Thyroid gland (tissue), 4 donors: ENCODE results near the gene EFNA3. TPM values are rescaled to one million over a fixed set of nuclear protein-coding genes. Genes with fewer than 3 reads are reported as not detected.

Experiments
- DNase-seq, 2 donors: peaks; one replicate each; pipeline ENCODE4 v3.0.0-alpha.2; 2019
- H3K27ac ChIP-seq, 3 donors: fragments of 200-600 bp; sonication (generic); 1 replicate in 2 of 3; 2 replicates in 1 of 3; pipeline ENCODE4 v1.5.1; 2016 to 2019; ENCODE audit warnings: mild to moderate bottlenecking in 1 of 3, moderate library complexity in 1 of 3
- H3K27me3 ChIP-seq: fragments of 200-600 bp; sonication (generic); one replicate; pipeline ENCODE4 v1.5.1; 2019
- H3K36me3 ChIP-seq, 2 donors: fragments of 200-600 bp; sonication (generic); one replicate each; pipeline ENCODE4 v1.5.1; 2016 to 2019
- H3K4me1 ChIP-seq, 2 donors: fragments of 200-600 bp; sonication (generic); one replicate each; pipeline ENCODE4 v1.5.1; 2017 to 2019
- H3K4me3 ChIP-seq, 3 donors: fragments of 200-600 bp; sonication (generic); replicated peaks in 1 of 3; 1 replicate in 2 of 3; 2 replicates in 1 of 3; pipeline ENCODE4 v1.5.1; 2016; ENCODE audit warnings: mild to moderate bottlenecking in 1 of 3
- H3K9me3 ChIP-seq: fragments of 200-600 bp; sonication (generic); one replicate; pipeline ENCODE4 v1.5.1; 2017
- CTCF ChIP-seq, 6 experiments: fragments of 200-600 bp in 3 of 6; fragments of 450-650 bp in 3 of 6; sonication (generic) in 3 of 6; IDR thresholded peaks; one replicate each; pipeline ENCODE4 v1.5.1; 2016 to 2019; ENCODE audit warnings: antibody characterized with exemption in 6 of 6, mild to moderate bottlenecking in 2 of 6, inconsistent platforms in 1 of 6, moderate library complexity in 1 of 6
- POLR2A ChIP-seq, 2 donors: fragments of 450-650 bp; IDR thresholded peaks; one replicate each; pipeline ENCODE4 v1.6.1; 2017; ENCODE audit warnings: antibody characterized with exemption in 2 of 2, mild to moderate bottlenecking in 2 of 2, moderate library complexity in 1 of 2
- WGBS, 2 donors: methylation state at CpG; one replicate each; pipeline ENCODE4 v1.1.5; 2017; 5-methylcytosine and 5-hydroxymethylcytosine counted together
- intact Hi-C: fragments of 100-400 bp; cut with DNase I; formaldehyde crosslinking; loops from one replicate; pipeline ENCODE4 v1.15.1; 2023
- total RNA-seq, 4 donors: library from RNA; depleted of rRNA; stranded (reverse); fragments of >200 nt; gene quantifications; one replicate each; pipeline ENCODE4 v1.2.3, GENCODE V29; 2016

The EFNA3 gene
- total RNA-seq, 4 donors from 2014 or later, result 1.2 to 2.9 (median 2.0) TPM

DNA sequence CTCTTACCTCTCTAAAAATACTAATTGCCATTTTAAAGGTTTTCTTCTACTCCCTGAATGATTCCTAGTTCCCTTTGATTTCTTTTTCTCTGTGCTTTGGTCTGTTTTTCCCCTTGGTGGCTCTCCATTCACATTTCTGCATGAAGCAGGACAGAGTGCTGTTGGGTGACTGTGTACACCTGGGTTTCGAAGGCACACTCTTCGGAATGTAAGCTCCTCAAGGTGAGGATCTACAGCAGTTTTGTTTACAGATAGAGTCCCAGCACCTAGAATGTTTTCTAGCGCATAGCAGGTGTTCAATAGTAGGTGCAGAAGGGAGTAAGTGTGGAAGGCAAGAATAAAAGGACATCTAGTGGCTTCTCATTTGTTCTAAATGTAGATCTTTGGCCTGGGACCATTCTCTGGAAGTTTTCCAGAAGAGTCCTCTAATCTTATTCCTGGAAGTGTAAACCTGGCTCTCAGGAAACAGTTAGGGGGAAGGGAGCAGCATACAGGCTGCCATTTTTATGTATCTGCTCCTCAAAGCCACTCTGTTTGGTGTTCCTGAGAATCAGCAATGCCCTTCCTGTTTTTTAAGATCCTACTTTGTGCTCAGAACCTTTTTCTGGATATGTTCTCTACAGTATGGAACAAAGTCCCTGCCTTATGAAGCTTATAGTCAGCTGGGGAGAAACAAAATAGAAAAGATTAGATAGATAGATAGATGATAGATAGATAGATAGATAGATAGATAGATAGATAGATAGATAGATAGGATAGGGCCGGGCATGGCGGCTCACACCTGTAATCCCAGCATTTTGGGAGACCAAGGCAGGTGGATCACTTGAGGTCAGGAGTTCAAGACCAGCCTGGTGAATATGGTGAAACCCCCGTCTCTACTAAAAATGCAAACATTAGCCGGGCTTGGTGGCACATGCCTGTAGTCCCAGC is 26.2 kb downstream of the EFNA3 start:
- 78 to 80% methylated on average over 7 of the region's 7 CpGs for WGBS, 2 donors
- Histone ChIP-seq H3K27ac (no peak overlapping the region), H3K4me1 (peaks cover 0 to 5% of the 10 kb centered on the region in 2 donors), H3K27me3 (no peaks in the 10 kb centered on the region), H3K4me3 (no peak overlapping the region), H3K36me3 (no peaks in the 10 kb centered on the region), H3K9me3 (no peaks in the 10 kb centered on the region)
- TF ChIP-seq CTCF (IDR thresholded peaks at IDR 0.05) (no peak), POLR2A (IDR thresholded peaks at IDR 0.05) (no peak)
- DNase-seq, result no peak
- intact Hi-C loops, result loop anchor here (5.0 kb wide), 1 partner anchor 52 kb away; no protein-coding TSS in a partner anchor

GRCh38 chr1:155105604-155106011 is 27.0 kb downstream of the EFNA3 start:
- no peak for DNase-seq
- no peak overlapping the region for H3K27ac ChIP-seq
- intact Hi-C loops, result loop anchor here (5.0 kb wide), 1 partner anchor 52 kb away; no protein-coding TSS in a partner anchor

GRCh38 chr1:155106862-155107261 is 28.2 kb downstream of the EFNA3 start:
- intact Hi-C loops, result loop anchor here (5.0 kb wide), 1 partner anchor 50 kb away; no protein-coding TSS in a partner anchor
- WGBS, 2 donors, result 73 to 80% methylated on average over 6 of the region's 6 CpGs
- Histone ChIP-seq H3K4me1 (peaks cover 0 to 5% of the 10 kb centered on the region in 2 donors), H3K36me3 (no peaks in the 10 kb centered on the region), H3K4me3 (no peak overlapping the region), H3K27me3 (no peaks in the 10 kb centered on the region), H3K9me3 (no peaks in the 10 kb centered on the region), H3K27ac (no peak overlapping the region)
- no peak for DNase-seq
- TF ChIP-seq CTCF (IDR thresholded peaks at IDR 0.05) (no peak), POLR2A (IDR thresholded peaks at IDR 0.05) (no peak)

More at GRCh38 chr1:155105604-155106011, 27.0 kb downstream of the EFNA3 start:
- Histone ChIP-seq H3K36me3 (no peaks in the 10 kb centered on the region), H3K27me3 (no peaks in the 10 kb centered on the region), H3K4me3 (no peak overlapping the region), H3K4me1 (peaks cover 0 to 5% of the 10 kb centered on the region in 2 donors), H3K9me3 (no peaks in the 10 kb centered on the region)
- TF ChIP-seq CTCF (IDR thresholded peaks at IDR 0.05), result no peak
- TF ChIP-seq POLR2A (IDR thresholded peaks at IDR 0.05), result no peak
- 57 to 63% methylated on average over 7 of the region's 7 CpGs for WGBS, 2 donors

- intact Hi-C loops, result loop anchor here (5.0 kb wide), 1 partner anchor 50 kb away; no protein-coding TSS in a partner anchor
- TF ChIP-seq CTCF (IDR thresholded peaks at IDR 0.05) (no peak), POLR2A (IDR thresholded peaks at IDR 0.05) (no peak)
- no peaks in the 10 kb centered on the region for H3K27me3 ChIP-seq
- no peak overlapping the region for H3K4me3 ChIP-seq
- no peaks in the 10 kb centered on the region for H3K36me3 ChIP-seq
- H3K4me1 ChIP-seq, result peaks cover 0 to 5% of the 10 kb centered on the region in 2 donors
- H3K9me3 ChIP-seq, result no peaks in the 10 kb centered on the region
- WGBS, 2 donors, result 74 to 81% methylated on average over 10 to 12 of the region's 12 CpGs
- no peak overlapping the region for H3K27ac ChIP-seq
- DNase-seq, result no peak
These were observed 28.9 kb downstream of the EFNA3 start for GRCh38 chr1:155107309-155108264.
